NCI-H2227 (cell line): ENCODE measurements around the gene ADAMTS17.

ENCODE experiments used
- DNase-seq: peaks from one replicate; lab custom pipeline; 2025; ENCODE audit not compliant: unreplicated experiment; lab: John Stamatoyannopoulos, UW

The ADAMTS17 gene

GRCh38 chr15:100250176-100250800 is 91.5 kb downstream of the ADAMTS17 start:
- DNase-seq: no peak

DNA sequence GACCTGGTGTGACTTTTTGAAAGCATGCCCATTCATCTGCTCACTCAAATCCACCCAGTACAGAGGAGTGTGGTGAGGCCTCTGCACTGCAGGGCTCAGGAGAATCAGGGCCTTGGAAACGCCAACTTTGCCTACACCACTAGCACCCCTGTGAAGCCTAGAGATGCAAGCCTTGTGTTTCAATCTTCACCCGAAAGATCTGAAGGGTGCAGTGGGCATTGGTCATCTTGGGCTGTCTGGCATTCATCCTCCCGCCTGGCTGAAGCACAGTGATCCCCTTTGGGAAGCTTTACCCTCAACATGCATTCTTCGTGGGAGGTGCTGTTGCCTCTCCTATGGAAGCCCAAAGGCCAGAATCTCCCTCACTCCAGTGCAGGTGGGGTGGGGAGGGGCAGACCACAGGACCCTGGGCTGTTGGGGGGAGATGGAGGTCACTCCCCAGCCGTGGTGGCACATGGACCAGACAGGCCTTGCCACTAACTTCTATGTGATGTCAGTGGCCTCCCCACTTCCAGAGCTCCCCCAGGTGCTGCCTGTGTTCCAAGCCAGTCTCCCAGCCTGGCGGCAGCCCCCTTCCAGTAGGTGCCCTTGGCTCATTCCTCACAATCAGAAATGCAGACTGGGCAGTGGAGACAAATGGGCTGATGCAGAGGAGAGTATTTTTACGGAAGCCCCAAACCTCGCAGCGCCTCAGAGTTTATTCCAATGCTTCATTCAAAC is 92.5 kb downstream of the ADAMTS17 start:
- no peak for DNase-seq

DNA sequence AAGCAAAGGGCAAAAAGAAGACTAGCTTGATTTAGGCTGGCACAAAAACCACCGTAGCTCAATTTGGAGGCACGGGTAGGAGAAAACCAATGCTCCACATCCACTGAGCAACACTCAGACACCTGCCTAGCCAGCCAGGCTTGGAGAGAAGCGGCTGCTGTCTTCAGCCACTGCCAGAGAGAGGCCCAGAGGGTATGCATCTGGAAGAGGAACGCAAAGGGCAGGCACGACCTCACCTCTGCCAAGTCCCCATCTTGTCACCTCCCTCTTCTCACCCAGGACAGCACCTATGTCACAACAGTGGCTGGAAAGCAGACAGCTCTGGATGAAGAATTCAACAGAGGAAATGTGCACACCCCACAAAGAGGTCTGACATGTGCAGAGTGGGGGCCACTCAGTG is 93.5 kb downstream of the ADAMTS17 start:
- no peak for DNase-seq

- DNase-seq: no peak
Observed at GRCh38 chr15:100247228-100248225, 94.2 kb downstream of the ADAMTS17 start.

DNA sequence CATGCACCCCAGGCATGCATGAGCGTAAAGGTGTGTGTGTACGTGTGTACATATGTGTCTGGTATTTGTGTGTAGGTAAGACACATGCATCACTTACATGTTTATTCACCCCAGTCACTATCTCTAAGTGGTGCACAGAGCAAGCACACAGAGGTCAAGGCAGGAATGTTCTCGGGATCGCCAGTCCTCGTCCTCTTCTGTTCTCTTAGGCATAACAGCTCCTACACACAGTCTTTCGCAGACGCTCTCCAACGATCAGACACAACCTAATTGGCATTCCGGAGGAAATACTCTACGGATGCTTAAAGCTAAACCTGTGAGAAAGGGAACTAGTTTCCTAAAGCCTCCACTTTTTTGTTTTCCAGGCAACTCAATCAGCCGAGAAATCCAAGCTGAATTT is 95.9 kb downstream of the ADAMTS17 start:
- DNase-seq: no peak

DNA sequence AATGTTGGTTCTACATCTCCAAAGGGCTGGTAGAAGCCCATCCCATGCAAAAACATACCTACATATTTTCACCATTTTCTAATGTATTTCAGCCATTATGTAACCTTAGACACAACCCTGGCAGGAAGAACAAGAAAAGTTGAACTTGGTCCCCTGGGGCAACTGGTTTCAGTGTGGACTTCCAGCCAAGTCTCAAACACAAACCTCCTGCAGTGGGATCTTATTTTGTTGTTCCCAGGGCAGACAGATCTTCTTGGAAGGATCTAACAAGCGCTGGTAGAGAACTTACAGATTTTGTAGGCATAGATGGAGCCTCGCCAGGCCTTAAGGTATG is 96.3 kb downstream of the ADAMTS17 start:
- DNase-seq: no peak

DNA sequence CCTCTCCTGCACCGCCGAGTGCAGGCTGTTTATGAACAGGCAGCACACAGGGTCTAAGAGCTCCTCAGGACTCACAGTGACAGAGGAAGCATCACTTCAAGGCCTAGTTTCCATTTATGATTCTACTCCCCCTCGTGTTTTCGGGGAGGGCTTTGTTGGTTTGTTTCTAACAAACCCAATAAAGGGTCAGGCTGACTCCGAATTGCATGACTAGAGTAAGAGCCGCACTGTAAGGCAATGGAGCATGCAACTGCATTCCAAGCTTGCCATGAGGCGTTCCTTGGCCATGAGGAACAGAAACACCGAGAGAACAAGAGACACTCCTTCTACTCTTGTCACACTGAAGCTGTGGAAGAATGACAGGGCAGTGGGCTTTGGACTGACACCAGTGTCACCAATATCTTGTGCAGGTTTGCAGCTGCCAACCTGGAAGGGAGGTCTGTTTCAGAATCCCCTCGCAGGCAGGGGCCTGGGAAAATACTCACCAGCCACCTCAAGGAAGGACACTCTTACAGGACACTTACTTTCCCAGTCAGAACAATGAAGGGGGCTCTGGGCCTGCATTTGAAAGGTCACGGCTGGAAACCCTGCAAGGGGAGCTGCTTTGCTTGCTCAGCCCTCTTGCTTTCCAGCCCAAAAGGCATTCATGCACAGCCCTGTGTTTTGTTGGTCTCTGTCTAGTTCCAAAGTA is 96.8 kb downstream of the ADAMTS17 start:
- DNase-seq: no peak

GRCh38 chr15:100242989-100243388 is 98.8 kb downstream of the ADAMTS17 start:
- no peak for DNase-seq

DNA sequence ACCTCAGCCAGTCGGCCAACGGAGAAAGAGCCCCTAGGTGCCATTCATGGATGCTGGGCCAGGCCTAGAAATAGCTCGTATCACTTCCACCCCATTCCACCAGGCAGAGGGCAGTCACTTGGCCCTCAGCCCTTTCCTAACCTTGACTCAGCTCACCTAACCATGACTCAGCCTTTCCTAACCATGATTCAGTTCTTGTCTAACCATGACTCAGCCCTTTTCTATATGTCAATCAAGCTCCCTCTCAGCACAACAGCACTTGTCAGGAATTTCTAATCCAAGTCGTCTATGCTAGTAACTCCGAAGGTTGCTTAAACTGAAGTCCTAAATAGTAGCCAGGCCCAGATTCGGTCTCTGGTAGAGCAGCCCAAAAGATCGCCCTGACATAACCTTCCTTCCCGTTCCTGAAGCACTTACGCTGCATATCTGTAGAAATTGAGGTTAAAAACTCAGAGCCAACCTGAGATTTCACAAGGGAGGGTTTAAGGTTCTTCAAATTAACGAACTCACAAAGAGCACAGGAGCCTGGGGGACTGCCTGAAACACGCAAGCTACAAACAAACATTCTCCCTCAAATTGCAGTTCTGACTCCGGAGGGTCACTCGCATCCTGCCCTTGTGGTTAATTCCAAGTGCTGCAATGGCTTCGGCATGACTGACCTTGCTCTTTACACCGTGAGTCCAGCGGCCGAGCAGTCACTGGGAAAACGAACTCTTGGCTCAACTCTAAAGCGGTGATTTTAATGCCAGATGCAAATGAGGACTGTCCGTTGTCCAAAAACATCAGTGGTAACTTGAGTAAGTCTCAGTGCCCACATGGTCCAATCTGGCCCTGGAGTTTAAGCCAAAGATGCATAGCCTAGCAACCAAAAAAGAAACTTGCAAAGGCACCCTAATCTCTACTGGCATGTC is 99.9 kb downstream of the ADAMTS17 start:
- DNase-seq: no peak

GRCh38 chr15:100236981-100237720 is 104.6 kb downstream of the ADAMTS17 start:
- DNase-seq: no peak

DNA sequence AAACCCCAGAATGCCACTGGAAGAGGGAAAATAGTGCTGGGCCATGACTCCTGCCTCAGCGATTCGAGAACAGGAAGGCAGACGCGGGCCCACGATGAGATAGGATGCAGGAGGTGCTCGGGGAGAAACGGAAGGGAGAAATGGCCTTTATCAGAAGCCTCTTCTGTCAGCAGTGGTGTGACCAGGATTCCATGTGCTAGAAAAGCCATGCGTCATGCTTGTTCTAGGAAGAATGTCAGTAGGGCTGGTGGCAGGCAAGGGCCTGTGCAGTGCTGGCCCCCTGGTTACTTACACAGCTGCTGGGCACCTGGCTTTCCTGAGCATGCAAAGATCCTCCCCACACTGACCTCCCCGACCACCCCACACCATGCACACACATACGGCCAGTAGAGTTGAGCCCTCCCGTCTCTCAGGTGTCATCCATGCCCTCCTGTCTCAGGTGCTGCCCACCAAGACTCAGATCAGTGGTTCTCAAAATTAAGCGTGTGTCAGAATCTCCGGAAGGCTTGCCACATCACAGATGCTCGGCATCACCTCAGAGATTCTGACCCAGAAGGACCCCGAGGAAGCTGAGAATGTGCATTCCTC is 106.7 kb downstream of the ADAMTS17 start:
- no peak for DNase-seq

- no peak for DNase-seq
Observed at GRCh38 chr15:100234158-100235029, 107.4 kb downstream of the ADAMTS17 start.

- no peak for DNase-seq
Observed at GRCh38 chr15:100230784-100231183, 111.0 kb downstream of the ADAMTS17 start.

DNA sequence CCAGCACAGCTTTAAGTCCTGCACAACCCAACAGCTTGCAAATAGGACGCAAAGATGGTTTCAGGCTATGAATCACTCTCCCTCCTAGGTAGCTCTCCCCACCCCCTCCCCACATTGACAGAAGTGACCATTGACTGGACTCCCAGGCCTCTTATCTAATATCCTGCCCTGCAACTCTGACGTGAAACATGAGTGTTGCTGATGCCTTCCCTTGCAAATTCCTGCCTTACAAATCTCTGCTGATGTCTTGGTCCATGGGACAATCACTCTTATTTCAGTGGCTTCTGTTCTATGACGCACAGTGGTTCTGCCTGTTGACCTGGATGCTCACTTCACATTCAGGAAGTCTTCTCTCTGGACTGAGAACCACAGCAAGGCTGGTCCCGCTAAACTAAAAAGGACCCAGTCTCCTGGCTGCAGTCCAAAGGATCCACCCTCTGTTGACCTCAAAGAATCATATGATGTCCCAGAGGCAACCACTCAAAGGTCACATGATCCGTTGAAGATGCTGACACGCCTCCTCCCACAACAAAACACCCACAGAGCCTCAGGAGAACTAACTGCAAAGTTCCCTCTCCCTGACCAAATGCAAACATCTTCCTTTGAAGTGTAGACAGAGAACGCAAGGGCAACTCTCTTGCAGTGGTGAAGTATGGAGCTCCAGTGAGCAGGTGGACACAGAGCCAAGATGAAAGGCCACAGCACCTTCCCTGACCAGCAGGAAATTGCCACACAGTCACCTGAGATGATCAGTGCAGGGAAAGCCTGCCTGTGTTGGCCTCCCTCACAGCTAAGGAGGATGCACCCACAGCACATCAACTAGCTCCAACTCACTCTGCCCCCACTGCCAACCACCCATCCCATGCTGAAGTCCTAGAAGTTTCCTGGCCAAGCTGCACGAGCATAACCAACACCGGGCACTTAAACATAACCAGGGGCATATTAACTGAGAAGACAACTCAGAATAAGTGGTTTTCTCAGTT is 112.3 kb downstream of the ADAMTS17 start:
- DNase-seq: no peak

- DNase-seq: no peak
Observed at GRCh38 chr15:100227781-100228180, 114.0 kb downstream of the ADAMTS17 start.

DNA sequence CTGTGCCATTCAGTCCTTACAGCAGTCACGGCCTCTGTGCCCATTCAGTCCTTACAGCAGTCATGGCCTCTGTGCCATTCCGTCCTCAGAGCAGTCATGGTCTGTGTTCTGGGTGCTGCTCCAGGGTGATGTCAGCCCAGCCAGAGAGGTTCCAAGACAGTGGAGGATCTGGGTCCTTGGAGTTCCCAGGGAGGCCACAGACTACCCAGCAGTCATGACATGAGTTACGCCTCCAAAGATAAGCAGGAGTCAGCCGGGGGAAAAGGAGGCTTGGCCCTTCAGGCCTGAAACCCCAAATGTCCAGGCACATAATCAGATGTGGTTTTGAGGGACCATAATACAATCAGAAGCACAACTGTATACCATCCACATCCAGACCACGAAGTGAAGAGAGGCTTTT is 115.7 kb downstream of the ADAMTS17 start:
- DNase-seq: no peak
